GM18867 (cell line): ENCODE data around the gene SYNE1.

Experiments used
- ATAC-seq: cut with Tn5 transposase; IDR thresholded peaks from one replicate; pipeline ENCODE4 v1.9.1; 2021; ENCODE audit warnings: mild to moderate bottlenecking, moderate library complexity; ENCODE audit not compliant: unreplicated experiment

SYNE1 gene

GRCh38 chr6:152117156-152118133 is 519.7 kb downstream of the SYNE1 start:
- peak; percentile 83 for ATAC-seq

DNA sequence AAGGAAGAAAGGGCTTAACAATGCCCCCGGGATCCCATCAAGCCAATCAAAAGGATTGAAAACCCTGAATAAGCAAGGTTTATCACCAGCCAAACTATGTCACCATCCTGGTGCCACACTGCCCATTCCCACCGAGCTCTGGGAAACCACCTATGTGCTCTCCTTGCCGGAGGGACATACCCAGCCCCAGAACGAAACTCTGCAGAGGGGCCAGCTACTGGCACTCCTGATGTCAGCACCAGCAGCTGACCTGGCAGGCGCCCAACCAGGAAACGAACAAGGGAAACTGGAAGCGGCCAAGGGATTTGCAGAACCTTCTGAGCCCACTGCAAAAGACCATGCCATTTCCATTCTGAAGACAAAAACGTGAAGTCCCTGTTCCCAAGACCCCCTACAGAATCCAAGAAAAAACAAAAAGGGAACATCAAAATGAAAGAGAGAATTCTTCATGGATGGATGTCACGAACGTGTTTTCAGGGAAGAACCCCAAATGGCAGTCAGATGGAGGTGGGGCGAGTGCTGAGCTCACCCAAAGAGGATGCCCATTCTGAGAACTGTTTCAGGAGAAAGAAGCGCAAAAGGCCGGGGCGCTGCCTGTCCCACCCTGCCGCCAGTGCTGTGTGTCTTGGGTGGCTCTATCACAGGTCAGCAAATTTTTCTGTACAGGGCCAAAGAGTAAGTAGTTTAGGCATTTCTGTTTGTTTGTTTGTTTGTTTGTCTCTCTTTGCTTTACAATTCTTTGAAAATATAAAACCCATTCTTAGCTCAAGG is 524.5 kb downstream of the SYNE1 start:
- ATAC-seq: no peak

- no peak for ATAC-seq
These were observed 526.0 kb downstream of the SYNE1 start for GRCh38 chr6:152110886-152111820.

- ATAC-seq: no peak
These were observed 529.2 kb downstream of the SYNE1 start for GRCh38 chr6:152107973-152108372.

- ATAC-seq: no peak
These were observed 537.0 kb downstream of the SYNE1 start for GRCh38 chr6:152100183-152100618.

- ATAC-seq: no peak
These were observed 537.5 kb downstream of the SYNE1 start for GRCh38 chr6:152099446-152100182.

DNA sequence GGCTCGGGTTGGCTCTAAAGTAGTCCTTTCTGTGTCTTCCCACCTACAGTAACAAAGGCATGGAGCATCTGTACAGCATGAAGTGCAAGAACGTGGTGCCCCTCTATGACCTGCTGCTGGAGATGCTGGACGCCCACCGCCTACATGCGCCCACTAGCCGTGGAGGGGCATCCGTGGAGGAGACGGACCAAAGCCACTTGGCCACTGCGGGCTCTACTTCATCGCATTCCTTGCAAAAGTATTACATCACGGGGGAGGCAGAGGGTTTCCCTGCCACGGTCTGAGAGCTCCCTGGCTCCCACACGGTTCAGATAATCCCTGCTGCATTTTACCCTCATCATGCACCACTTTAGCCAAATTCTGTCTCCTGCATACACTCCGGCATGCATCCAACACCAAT is 538.5 kb downstream of the SYNE1 start:
- no peak for ATAC-seq

GRCh38 chr6:152096863-152097496 is 540.2 kb downstream of the SYNE1 start:
- no peak for ATAC-seq

DNA sequence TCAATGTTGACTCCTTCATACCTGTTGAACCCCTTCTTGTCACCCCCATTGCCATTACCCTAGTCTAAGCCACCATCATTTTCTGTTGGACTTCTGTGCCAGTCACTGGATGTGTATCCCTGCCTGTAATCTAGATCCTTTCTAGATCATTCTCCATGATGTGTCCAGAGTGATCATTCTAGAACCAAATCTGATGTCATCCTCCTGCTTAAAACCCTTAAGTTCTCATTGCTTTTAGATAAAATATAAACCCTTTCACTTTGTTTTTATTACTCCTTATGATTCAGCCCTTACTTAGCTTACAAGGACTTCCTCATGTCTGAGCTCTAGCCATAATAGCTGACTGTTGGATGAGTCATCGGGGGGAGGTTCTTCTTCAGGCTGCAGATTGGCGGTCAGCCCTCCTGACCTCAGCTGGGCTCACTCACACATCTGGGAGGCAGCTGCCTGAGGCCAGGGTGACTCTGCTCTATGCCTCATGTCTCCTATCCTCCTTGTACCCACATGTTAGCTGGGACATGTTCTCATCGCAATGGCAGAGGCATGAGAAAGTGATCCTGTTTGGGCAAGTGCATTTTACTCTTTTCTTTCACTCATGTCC is 542.1 kb downstream of the SYNE1 start:
- ATAC-seq: no peak

GRCh38 chr6:152094276-152094675 is 542.9 kb downstream of the SYNE1 start:
- no peak for ATAC-seq

GRCh38 chr6:152093711-152094110 is 543.5 kb downstream of the SYNE1 start:
- ATAC-seq: no peak

- ATAC-seq: no peak
These were observed 545.3 kb downstream of the SYNE1 start for GRCh38 chr6:152091851-152092341.

GRCh38 chr6:152091201-152091600 is 546.0 kb downstream of the SYNE1 start:
- ATAC-seq: no peak

DNA sequence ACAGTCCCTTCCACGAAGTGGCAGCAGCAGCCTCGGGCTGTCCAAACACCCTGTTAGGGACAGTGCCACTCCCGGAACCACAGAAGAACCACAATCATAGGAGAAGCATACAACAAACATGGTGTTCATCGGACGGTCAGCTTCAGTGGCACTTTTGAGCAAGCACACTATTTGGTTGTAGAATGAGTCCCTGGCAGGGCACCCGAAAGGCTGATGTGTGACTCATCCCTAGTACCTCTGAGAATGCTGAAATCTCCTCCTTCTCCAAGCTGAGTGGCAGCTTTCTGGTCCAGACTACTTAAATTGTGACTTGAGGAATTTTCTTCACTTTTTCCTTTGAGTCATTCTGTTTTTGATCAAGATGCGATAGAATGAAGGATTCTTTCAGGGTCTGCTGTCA is 547.2 kb downstream of the SYNE1 start:
- ATAC-seq: no peak

DNA sequence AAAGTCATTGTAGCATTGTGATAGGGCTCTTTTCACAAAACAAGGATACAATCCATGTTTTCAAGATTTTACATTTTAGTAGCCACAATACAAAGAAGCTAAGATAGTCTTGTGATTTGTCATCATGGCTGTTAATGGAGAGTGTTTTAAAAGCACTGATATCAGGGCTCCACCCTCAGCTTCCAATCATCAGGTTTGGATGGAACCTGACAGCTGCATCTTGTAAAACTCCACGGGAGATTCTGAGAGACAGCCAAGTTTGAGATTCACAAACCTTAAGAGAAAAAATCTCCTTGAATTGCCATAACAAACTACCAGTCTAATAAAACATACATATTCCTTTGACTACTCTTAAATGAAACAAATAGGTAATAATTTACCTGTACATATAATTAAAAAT is 549.5 kb downstream of the SYNE1 start:
- ATAC-seq: no peak

DNA sequence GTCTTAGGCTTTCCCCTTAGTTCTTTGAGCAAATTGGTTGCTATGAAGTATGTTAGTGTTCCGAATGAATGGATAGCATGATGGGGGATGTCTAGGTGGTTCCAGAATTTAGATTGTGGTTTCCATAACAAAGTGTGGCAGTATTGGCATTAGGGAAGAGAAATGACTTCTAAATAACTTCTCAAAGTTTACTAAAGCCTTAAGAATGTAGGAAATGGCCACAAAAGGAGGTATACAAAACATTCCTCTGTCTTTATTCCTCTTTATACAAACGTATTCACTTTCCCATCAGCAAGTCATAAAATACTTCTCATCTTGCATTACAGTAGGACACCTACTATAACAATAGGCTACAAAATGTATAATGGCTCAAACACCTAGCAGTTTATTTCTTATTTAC is 550.1 kb downstream of the SYNE1 start:
- no peak for ATAC-seq

GRCh38 chr6:152086223-152086873 is 550.8 kb downstream of the SYNE1 start:
- no peak for ATAC-seq

DNA sequence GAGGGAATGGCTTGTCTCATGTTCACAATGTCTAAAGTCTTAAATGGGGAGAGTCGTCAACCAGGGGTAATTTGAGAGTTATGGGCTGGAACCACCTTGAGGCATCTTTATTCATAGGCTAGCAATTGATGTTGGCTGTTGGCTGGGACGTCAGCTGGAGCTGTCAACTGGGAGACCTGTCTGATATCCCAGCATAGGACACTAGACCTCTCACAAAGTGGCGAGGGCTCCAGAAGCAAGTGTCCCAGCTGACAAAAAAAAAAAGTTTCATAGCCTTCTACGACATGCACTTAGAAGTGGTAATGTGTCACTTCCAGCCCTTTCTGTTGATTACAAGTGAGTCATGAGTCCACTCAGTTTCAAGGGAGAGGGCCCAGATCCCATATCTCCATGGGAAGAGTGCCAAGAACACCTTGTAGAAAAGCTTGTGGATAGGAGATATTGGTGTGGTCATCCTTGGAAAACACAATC is 551.7 kb downstream of the SYNE1 start:
- no peak for ATAC-seq
